PC-9 (cell line): ENCODE results near the gene PRKG1. TPM values are rescaled to one million over a fixed set of nuclear protein-coding genes. Genes with fewer than 3 reads are reported as not detected.

Experiments
- BruUV-seq: library from RNA; stranded (reverse); fragments of 400-500 nt; replicated peaks from 2 replicates; lab custom pipeline; 2021; lab: Mats Ljungman, UMichigan
- CTCF ChIA-PET: fragments of 300-600 bp; sonication (Branson Sonifier 250); formaldehyde crosslinking; loops from one replicate; lab custom pipeline; 2022; ENCODE audit warnings: antibody characterized with exemption; lab: Charles Lee
- POLR2A ChIA-PET: fragments of 300-600 bp; sonication (Branson Sonifier 250); formaldehyde crosslinking; loops from one replicate; lab custom pipeline; 2022; ENCODE audit warnings: antibody characterized with exemption; ENCODE audit not compliant: unreplicated experiment; lab: Charles Lee
- DNase-seq, 2 experiments: peaks; one replicate each; pipeline versions ENCODE4 v3.0.0 to v3.0.0-alpha.2; 2015 to 2022; ENCODE audit warnings: mixed read lengths in 1 of 2
- H2AFZ ChIP-seq: fragments of 200-600 bp; sonication (generic); 2 replicates; pipeline ENCODE4 v1.8.1; 2017; ENCODE audit warnings: antibody characterized with exemption
- H3F3A ChIP-seq: fragments of 200-600 bp; sonication (generic); 2 replicates; pipeline ENCODE4 v1.8.1; 2017; ENCODE audit warnings: antibody characterized with exemption, mild to moderate bottlenecking, low read depth; ENCODE audit not compliant: insufficient read depth
- H3K27ac ChIP-seq: fragments of 200-600 bp; sonication (generic); 2 replicates; pipeline ENCODE4 v1.6.1; 2016; ENCODE audit warnings: mixed run types
- H3K27me3 ChIP-seq: fragments of 200-600 bp; sonication (generic); 2 replicates; pipeline ENCODE4 v1.6.1; 2016; ENCODE audit warnings: low read depth, mixed run types; ENCODE audit not compliant: insufficient read depth
- H3K36me3 ChIP-seq: fragments of 200-600 bp; sonication (generic); 2 replicates; pipeline ENCODE4 v1.6.1; 2016; ENCODE audit warnings: low read depth, mixed run types
- H3K4me1 ChIP-seq: fragments of 200-600 bp; sonication (generic); replicated peaks from 2 replicates; pipeline ENCODE4 v1.6.1; 2016; ENCODE audit warnings: mixed run types; ENCODE audit not compliant: insufficient read depth
- H3K4me2 ChIP-seq: fragments of 200-600 bp; sonication (generic); 2 replicates; pipeline ENCODE4 v1.6.1; 2017; ENCODE audit warnings: mixed run types
- H3K4me3 ChIP-seq: fragments of 200-600 bp; sonication (generic); 2 replicates; pipeline ENCODE4 v1.6.1; 2016; ENCODE audit warnings: mixed run types
- H3K79me2 ChIP-seq: fragments of 200-600 bp; sonication (generic); 2 replicates; pipeline ENCODE4 v1.6.1; 2017; ENCODE audit warnings: low read depth, mixed run types
- H3K9me2 ChIP-seq: fragments of 200-600 bp; sonication (generic); 2 replicates; pipeline ENCODE4 v1.8.1; 2017; ENCODE audit warnings: mild to moderate bottlenecking; ENCODE audit not compliant: insufficient read depth
- H3K9me3 ChIP-seq: fragments of 200-600 bp; sonication (generic); 2 replicates; pipeline ENCODE4 v1.8.1; 2016; ENCODE audit warnings: low read depth; ENCODE audit not compliant: insufficient read depth
- H4K20me1 ChIP-seq: fragments of 200-600 bp; sonication (generic); 2 replicates; pipeline ENCODE4 v1.8.1; 2017; ENCODE audit not compliant: insufficient read depth
- EZH2 ChIP-seq: fragments of 200-600 bp; sonication (generic); IDR thresholded peaks from 2 replicates; pipeline ENCODE4 v1.8.0; 2017; ENCODE audit warnings: antibody characterized with exemption, low read depth
- intact Hi-C: fragments of 100-400 bp; cut with micrococcal nuclease; formaldehyde crosslinking; loops from one replicate; pipeline ENCODE4 v1.10.0; 2022; ENCODE audit not compliant: unreplicated experiment
- total RNA-seq: library from RNA; stranded (reverse); gene quantifications from 2 replicates; pipeline ENCODE4 v1.2.3, GENCODE V29; 2021
- TF ChIP-seq, protein P1 (sequence below): fragments of 200-600 bp; sonication (generic); conservative IDR thresholded peaks from 2 replicates; pipeline ENCODE4 v1.6.1; 2017; ENCODE audit warnings: mixed run types, antibody characterized with exemption, mild to moderate bottlenecking, moderate library complexity

PRKG1 gene
- total RNA-seq, 1 experiment from 2014 or later: 0.70 TPM

DNA sequence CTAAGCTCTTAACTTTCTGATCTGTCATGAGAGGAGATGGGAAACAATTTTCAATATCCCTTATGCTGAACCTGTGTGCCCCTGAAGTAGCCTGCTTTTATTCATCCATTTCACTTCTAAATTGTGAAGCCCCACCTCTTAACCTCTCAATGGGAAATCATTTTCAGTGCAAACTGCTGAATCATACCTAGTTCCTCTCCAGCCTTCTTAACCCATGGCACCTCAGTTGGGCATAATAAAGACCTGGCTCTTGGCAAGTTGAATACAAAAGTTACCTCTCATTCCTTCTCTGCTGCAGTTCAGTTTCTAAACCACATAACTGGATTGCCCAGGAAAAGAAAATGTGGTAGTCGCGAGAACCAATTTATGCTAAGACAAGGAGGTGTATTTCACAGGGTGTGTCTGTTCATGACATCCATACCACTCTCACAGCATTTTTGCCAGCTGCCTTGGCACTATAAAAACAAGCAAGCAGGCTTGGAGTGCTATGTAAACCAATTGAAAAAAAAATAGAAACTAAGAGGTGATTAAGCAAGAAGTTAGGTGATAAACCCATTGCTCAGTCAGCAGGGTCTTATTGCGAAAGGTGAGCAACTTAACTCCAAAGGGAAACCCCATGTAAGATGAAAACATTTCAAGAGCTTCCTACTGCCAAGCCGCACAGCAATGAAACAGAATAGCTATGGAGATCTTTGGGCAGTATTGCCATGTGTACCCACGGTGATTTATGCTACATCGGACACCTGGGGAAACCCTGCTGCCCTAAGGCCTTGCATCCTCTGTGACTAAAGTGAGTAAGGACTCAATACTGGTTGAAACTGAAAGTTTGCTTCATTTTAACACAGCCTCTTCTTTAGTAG is 1182.8 kb downstream of the PRKG1 start:
- intact Hi-C loops: no loop called here
- H2AFZ ChIP-seq: peak overlapping the region; percentile 78
- peaks cover 23% of the 10 kb centered on the region for H3K4me1 ChIP-seq
- H4K20me1 ChIP-seq: no peaks in the 10 kb centered on the region
- H3K79me2 ChIP-seq: no peaks in the 10 kb centered on the region
- ChIA-PET CTCF (no interaction called here), POLR2A (interaction anchor here (0.6 kb wide), 2 partner anchors 57 to 1193 kb away, joined by 3 to 8 read pairs; partner anchors contain the start of gene DKK1)
- peak overlapping the region; percentile 16; the same call in 1 of the 2 replicates for H3K4me3 ChIP-seq
- no peaks in the 10 kb centered on the region; the same call in 1 of the 2 replicates for H3K9me3 ChIP-seq
- H3K27me3 ChIP-seq: no peaks in the 10 kb centered on the region
- peak overlapping the region; percentile 57 for H3K4me2 ChIP-seq
- no peaks in the 10 kb centered on the region for H3K36me3 ChIP-seq
- BruUV-seq: no TSS peak
- no peaks in the 10 kb centered on the region; the same call in 1 of the 2 replicates for H3K9me2 ChIP-seq
- peak; percentile 35 to 90 for DNase-seq
- H3K27ac ChIP-seq: peak overlapping the region; percentile 79
- peaks cover 16% of the 10 kb centered on the region for H3F3A ChIP-seq
- no peak for TF ChIP-seq EZH2
- TF ChIP-seq, protein P1, sequence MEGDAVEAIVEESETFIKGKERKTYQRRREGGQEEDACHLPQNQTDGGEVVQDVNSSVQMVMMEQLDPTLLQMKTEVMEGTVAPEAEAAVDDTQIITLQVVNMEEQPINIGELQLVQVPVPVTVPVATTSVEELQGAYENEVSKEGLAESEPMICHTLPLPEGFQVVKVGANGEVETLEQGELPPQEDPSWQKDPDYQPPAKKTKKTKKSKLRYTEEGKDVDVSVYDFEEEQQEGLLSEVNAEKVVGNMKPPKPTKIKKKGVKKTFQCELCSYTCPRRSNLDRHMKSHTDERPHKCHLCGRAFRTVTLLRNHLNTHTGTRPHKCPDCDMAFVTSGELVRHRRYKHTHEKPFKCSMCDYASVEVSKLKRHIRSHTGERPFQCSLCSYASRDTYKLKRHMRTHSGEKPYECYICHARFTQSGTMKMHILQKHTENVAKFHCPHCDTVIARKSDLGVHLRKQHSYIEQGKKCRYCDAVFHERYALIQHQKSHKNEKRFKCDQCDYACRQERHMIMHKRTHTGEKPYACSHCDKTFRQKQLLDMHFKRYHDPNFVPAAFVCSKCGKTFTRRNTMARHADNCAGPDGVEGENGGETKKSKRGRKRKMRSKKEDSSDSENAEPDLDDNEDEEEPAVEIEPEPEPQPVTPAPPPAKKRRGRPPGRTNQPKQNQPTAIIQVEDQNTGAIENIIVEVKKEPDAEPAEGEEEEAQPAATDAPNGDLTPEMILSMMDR: no peak

DNA sequence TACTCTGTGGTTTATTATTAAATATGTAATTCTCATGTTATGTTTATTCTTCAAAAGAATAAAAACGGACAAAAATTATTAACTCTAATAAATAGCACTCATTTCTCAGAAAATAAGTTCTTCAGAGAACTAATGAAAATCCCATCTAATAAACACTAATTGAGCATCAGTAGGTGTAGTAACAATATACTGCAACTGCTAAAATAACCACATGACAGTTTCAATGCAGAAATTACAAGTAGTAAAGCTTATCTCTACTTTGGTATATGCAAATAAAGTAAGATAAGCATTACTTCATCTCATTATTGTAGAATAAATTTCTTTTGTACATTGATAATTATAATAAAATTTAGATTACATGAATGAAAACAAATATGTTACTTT is 1183.4 kb downstream of the PRKG1 start:
- Histone ChIP-seq H3K4me1 (peaks cover 23% of the 10 kb centered on the region), H3K27ac (peak overlapping the region; percentile 79), H3K9me2 (no peaks in the 10 kb centered on the region; the same call in 1 of the 2 replicates), H4K20me1 (no peaks in the 10 kb centered on the region), H3K9me3 (no peaks in the 10 kb centered on the region; the same call in 1 of the 2 replicates), H3K4me2 (peak overlapping the region; percentile 57), H3K4me3 (peak overlapping the region; percentile 16; the same call in 1 of the 2 replicates), H3F3A (peaks cover 16% of the 10 kb centered on the region), H3K79me2 (no peaks in the 10 kb centered on the region), H3K27me3 (no peaks in the 10 kb centered on the region), H3K36me3 (no peaks in the 10 kb centered on the region), H2AFZ (peak overlapping the region; percentile 78)
- TF ChIP-seq, protein P1: no peak
- no peak for TF ChIP-seq EZH2
- BruUV-seq: no TSS peak
- DNase-seq: no peak
- intact Hi-C loops: no loop called here
- ChIA-PET POLR2A (interaction anchor here (0.6 kb wide), 2 partner anchors 56 to 57 kb away, joined by 8 to 12 read pairs; partner anchors contain the start of gene DKK1), CTCF (no interaction called here)

DNA sequence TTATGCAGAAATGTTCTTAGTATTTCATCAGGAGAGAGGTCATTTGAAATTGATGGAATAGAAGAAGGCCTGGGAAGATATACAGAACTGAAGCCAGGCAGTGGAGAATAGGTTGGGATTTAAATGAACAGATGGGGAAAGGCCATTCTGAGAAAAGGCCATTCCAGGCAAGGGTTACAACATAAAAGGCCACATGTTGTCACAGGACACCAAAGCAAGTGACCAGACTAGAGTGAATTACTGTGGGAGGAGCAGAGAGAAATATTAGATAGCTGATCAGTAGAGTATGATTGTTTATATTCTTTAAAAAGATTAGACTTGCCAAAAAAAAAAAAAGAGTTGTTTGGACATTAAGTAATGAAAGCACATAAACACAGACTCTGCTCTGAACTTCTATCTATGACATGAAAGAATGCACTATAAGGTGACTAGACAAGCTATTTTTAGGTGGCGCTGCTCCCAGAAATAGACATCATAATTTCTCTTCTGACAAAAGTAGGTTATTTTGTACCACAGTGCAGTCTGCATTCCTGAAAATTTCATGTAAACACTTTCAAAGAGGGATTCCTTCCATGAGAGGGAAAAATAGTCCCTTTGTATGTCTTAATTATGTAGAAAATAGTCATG is 1184.6 kb downstream of the PRKG1 start:
- Histone ChIP-seq H2AFZ (no peak overlapping the region), H3F3A (peaks cover 16% of the 10 kb centered on the region), H3K36me3 (no peaks in the 10 kb centered on the region), H3K27me3 (no peaks in the 10 kb centered on the region), H3K27ac (no peak overlapping the region), H4K20me1 (no peaks in the 10 kb centered on the region), H3K4me2 (no peak overlapping the region), H3K4me3 (no peak overlapping the region), H3K4me1 (peaks cover 23% of the 10 kb centered on the region), H3K9me2 (no peaks in the 10 kb centered on the region; the same call in 1 of the 2 replicates), H3K9me3 (no peaks in the 10 kb centered on the region; the same call in 1 of the 2 replicates), H3K79me2 (no peaks in the 10 kb centered on the region)
- DNase-seq: no peak
- POLR2A ChIA-PET: interaction anchor here (0.6 kb wide), 1 partner anchor 336 kb away, joined by 5 read pairs; no protein-coding TSS in a partner anchor
- no peak for TF ChIP-seq EZH2
- TF ChIP-seq, protein P1: no peak
- CTCF ChIA-PET: interaction anchor here (0.7 kb wide), 1 partner anchor 370 kb away, joined by 7 read pairs; no protein-coding TSS in a partner anchor
- intact Hi-C loops: no loop called here
- BruUV-seq: no TSS peak
